PC-9 (cell line): ENCODE measurements around the gene PAQR6.

Experiments
- EZH2 ChIP-seq: fragments of 200-600 bp; sonication (generic); IDR thresholded peaks from 2 replicates; pipeline ENCODE4 v1.8.0; 2017; ENCODE audit warnings: antibody characterized with exemption, low read depth
- TF ChIP-seq, protein P1 (sequence below): fragments of 200-600 bp; sonication (generic); conservative IDR thresholded peaks from 2 replicates; pipeline ENCODE4 v1.6.1; 2017; ENCODE audit warnings: mixed run types, antibody characterized with exemption, mild to moderate bottlenecking, moderate library complexity

DNA sequence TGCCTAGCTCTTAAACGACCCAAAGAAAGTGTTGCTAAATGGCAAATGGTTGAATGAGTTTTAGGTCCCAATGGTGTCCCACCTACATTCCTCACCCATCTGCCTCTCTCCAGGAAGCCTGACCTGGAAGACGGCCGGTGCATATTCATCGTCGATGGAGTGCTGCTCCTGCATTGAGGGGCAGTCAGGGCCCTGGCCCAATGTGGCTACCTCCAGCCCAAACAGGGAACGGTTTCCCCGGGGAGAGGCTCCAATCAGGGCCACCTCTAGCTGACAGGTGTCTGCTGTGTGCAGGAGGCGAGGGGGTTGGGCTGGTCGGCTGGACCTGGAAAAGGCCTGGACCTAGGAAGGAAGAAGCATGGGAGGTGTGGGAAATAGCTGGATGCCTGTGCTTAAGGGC, 46.0 kb upstream of the PAQR6 start:
- TF ChIP-seq, protein P1, sequence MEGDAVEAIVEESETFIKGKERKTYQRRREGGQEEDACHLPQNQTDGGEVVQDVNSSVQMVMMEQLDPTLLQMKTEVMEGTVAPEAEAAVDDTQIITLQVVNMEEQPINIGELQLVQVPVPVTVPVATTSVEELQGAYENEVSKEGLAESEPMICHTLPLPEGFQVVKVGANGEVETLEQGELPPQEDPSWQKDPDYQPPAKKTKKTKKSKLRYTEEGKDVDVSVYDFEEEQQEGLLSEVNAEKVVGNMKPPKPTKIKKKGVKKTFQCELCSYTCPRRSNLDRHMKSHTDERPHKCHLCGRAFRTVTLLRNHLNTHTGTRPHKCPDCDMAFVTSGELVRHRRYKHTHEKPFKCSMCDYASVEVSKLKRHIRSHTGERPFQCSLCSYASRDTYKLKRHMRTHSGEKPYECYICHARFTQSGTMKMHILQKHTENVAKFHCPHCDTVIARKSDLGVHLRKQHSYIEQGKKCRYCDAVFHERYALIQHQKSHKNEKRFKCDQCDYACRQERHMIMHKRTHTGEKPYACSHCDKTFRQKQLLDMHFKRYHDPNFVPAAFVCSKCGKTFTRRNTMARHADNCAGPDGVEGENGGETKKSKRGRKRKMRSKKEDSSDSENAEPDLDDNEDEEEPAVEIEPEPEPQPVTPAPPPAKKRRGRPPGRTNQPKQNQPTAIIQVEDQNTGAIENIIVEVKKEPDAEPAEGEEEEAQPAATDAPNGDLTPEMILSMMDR = no peak
- TF ChIP-seq EZH2 = no peak
